ENCODE data around the gene OR52K1. TPM values are rescaled to one million over a fixed set of nuclear protein-coding genes. Genes with fewer than 3 reads are reported as not detected.
"Not testable (repeated sequence)": the region's sequence is repeated elsewhere in the genome, so short reads cannot be mapped to it uniquely, and the experiment has no call there.

OR52K1 gene
- total and polyA plus RNA-seq, 4 donors, result 0.12 TPM; not detected in 3

DNA sequence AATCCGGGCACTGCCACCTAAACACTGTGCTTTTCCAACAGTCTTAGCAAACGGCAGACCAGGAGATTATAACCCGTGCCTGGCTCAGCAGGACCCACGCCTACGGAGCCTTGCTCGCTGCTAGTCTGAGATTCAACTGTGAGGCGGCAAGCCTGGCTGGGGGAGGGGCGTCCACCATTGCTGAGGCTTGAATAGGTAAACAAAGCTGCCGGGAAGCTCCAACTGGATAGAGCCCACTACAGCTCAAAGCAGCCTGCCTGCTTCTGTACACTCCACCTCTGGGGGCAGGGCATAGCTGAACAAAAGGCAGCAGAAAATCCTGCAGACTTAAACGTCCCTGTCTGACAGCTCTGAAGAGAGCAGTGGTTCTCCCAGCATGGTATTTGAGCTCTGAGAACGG, 49.2 kb downstream of the OR52K1 start:
- H3K4me1 ChIP-seq (ENCODE audit: control insufficient read depth in 1 of 2, insufficient read depth in 2 of 2, low read length in 2 of 2); H3K4me3 ChIP-seq (ENCODE audit: low read length in 2 of 2); H3K27me3 ChIP-seq (ENCODE audit: control insufficient read depth in 1 of 2, insufficient read depth in 2 of 2, low read length in 1 of 2); ATAC-seq (ENCODE audit: low FRiP score); DNase-seq; H3K27ac ChIP-seq (ENCODE audit: low read depth in 1 of 2, low read length in 2 of 2); H3K9me3 ChIP-seq (ENCODE audit: control insufficient read depth, low read length); H3K36me3 ChIP-seq (ENCODE audit: control insufficient read depth in 1 of 2, insufficient read depth in 2 of 2, low read length in 1 of 2); intact Hi-C loops (cut with DNase I): not testable (repeated sequence)
- WGBS, 2 donors, result 70 to 74% methylated on average over 11 of the region's 11 CpGs

DNA sequence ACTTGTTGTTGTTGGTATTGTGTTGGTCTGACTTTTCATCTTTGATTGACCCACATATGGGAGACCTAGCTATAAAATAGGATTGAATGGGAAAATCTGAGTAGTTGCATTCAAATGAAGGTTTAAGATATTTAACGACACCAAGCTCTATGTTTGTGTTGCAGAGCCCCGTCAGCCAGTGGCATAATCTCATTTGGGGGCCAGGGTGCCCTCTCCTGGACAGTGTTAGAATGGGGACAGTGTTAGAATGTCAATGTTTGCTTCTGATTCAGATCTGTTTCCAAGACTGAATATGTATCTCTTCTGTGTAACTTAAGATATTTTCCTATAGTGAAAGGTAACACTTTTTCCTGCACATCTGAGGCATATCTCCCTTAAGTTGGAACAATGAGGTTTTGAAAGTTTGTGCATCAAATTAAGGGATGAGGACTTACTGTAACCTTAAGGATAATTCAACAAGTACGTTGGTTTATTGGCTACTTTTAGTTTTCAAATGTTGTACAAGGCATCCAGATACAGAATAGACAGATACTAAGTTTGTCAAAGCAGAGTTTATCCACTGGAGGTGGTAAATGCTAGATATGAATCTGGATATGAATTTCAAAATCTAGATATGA, 57.3 kb downstream of the OR52K1 start:
- no peaks in the 10 kb centered on the region for H3K27me3 ChIP-seq (ENCODE audit: control insufficient read depth in 1 of 2, insufficient read depth in 2 of 2, low read length in 1 of 2)
- no peak for ATAC-seq (ENCODE audit: low FRiP score)
- no peaks in the 10 kb centered on the region for H3K4me1 ChIP-seq (ENCODE audit: control insufficient read depth in 1 of 2, insufficient read depth in 2 of 2, low read length in 2 of 2)
- H3K4me3 ChIP-seq (ENCODE audit: low read length in 2 of 2), result no peak overlapping the region
- 22 to 24% methylated on average over 3 of the region's 3 CpGs for WGBS, 2 donors
- intact Hi-C loops (cut with DNase I), result no loop called here
- H3K36me3 ChIP-seq (ENCODE audit: control insufficient read depth in 1 of 2, insufficient read depth in 2 of 2, low read length in 1 of 2), result no peaks in the 10 kb centered on the region
- no peaks in the 10 kb centered on the region for H3K9me3 ChIP-seq (ENCODE audit: control insufficient read depth, low read length)
- peak in 1 of 2 donors; percentile 63 for DNase-seq
- H3K27ac ChIP-seq (ENCODE audit: low read depth in 1 of 2, low read length in 2 of 2), result no peak overlapping the region

DNA sequence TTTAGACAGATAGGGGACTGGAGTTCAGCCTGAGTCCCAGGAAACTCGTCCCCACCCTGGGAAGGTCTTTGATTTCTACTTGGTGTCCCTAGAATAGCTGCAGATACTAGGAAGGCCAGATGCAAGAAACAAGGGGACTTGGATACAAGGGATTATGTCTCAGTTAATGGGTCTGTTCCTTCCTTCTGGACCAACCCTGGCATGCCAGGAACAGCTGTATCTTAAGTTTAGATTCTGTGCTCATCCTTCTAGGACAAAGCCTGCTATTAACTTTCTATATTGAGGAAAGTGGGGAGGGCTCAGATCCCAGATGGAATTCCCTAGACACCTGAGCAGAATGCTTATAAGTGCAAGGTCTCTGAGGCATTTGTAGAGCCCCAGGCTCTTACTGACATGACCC, 58.6 kb downstream of the OR52K1 start:
- ATAC-seq (ENCODE audit: low FRiP score) (no peak), DNase-seq (no peak)
- no peaks in the 10 kb centered on the region for H3K36me3 ChIP-seq (ENCODE audit: control insufficient read depth in 1 of 2, insufficient read depth in 2 of 2, low read length in 1 of 2)
- 7 to 34% methylated on average over 1 of the region's 1 CpG for WGBS, 2 donors
- no peaks in the 10 kb centered on the region for H3K27me3 ChIP-seq (ENCODE audit: control insufficient read depth in 1 of 2, insufficient read depth in 2 of 2, low read length in 1 of 2)
- no peak overlapping the region for H3K27ac ChIP-seq (ENCODE audit: low read depth in 1 of 2, low read length in 2 of 2)
- no peaks in the 10 kb centered on the region for H3K4me1 ChIP-seq (ENCODE audit: control insufficient read depth in 1 of 2, insufficient read depth in 2 of 2, low read length in 2 of 2)
- H3K4me3 ChIP-seq (ENCODE audit: low read length in 2 of 2), result no peak overlapping the region
- intact Hi-C loops (cut with DNase I), result no loop called here
- H3K9me3 ChIP-seq (ENCODE audit: control insufficient read depth, low read length), result no peaks in the 10 kb centered on the region

Other genes with a start within 250 kb of the OR52K1 start
- gene OR52B4, start 114.3 kb upstream of the OR52K1 start, total RNA-seq, result not detected
- gene OR52B4, start 114.3 kb upstream of the OR52K1 start, polyA plus RNA-seq, result not detected
- gene TRIM21, start 88.9 kb upstream of the OR52K1 start, total RNA-seq, result 10 to 100 TPM; 15.8 to 20.7 TPM
- 10 to 100 TPM; 13.4 to 16.0 TPM for gene TRIM21, start 88.9 kb upstream of the OR52K1 start, polyA plus RNA-seq
- not detected for gene OR52K2, start 33.4 kb upstream of the OR52K1 start, total RNA-seq
- gene OR52K2, start 33.4 kb upstream of the OR52K1 start, polyA plus RNA-seq, result not detected
- not detected for gene OR52M1, start 62.5 kb downstream of the OR52K1 start, total RNA-seq
- not detected for gene OR52M1, start 62.5 kb downstream of the OR52K1 start, polyA plus RNA-seq
- not detected for gene OR52I2, start 99.1 kb downstream of the OR52K1 start, total RNA-seq
- gene OR52I2, start 99.1 kb downstream of the OR52K1 start, polyA plus RNA-seq, result not detected
- gene OR52I1, start 111.4 kb downstream of the OR52K1 start, total RNA-seq, result not detected
- gene OR52I1, start 111.4 kb downstream of the OR52K1 start, polyA plus RNA-seq, result not detected
- gene TRIM68, start 125.6 kb downstream of the OR52K1 start, total RNA-seq, result 10 to 100 TPM in 1 of 2 donors, 1 to 10 TPM in 1; 7.9 to 14.5 TPM
- gene TRIM68, start 125.6 kb downstream of the OR52K1 start, polyA plus RNA-seq, result 1 to 10 TPM; 3.9 to 4.0 TPM
- gene OR51D1, start 154.8 kb downstream of the OR52K1 start, total RNA-seq, result not detected
- gene OR51D1, start 154.8 kb downstream of the OR52K1 start, polyA plus RNA-seq, result not detected
- gene OR51E1, start 161.3 kb downstream of the OR52K1 start, total RNA-seq, result under 1 TPM; 0.54 to 0.78 TPM
- gene OR51E1, start 161.3 kb downstream of the OR52K1 start, polyA plus RNA-seq, result not detected
- 1 to 10 TPM in 1 of 2 donors, under 1 TPM in 1; 0.51 to 1.2 TPM for gene OR51E2, start 215.2 kb downstream of the OR52K1 start, total RNA-seq
- not detected for gene OR51E2, start 215.2 kb downstream of the OR52K1 start, polyA plus RNA-seq
- gene MMP26, start 222.1 kb downstream of the OR52K1 start, total RNA-seq, result not detected
- gene MMP26, start 222.1 kb downstream of the OR52K1 start, polyA plus RNA-seq, result not detected

Data from aorta (tissue), 5 donors.